DOHH2 (cell line): ENCODE measurements around the gene SYCP2.

ENCODE experiments used
- CTCF ChIP-seq: fragments of 200-600 bp; sonication (generic); IDR thresholded peaks from one replicate; pipeline ENCODE4 v1.5.1; 2014; ENCODE audit warnings: antibody characterized with exemption, mild to moderate bottlenecking, low read depth, low read length; ENCODE audit not compliant: poor library complexity, severe bottlenecking
- EZH2phosphoT487 ChIP-seq: fragments of 200-600 bp; sonication (generic); IDR thresholded peaks from 2 replicates; pipeline ENCODE4 v1.6.1; 2017; ENCODE audit warnings: borderline replicate concordance, mild to moderate bottlenecking, antibody characterized with exemption, low read length, moderate library complexity, mixed read lengths

GRCh38 chr20:59942245-59942644 is 8.8 kb upstream of the SYCP2 start:
- no peak for TF ChIP-seq CTCF
- TF ChIP-seq EZH2phosphoT487: no peak
